ENCODE results near the gene TEDC1.

- no peak for TF ChIP-seq EZH2 (IDR thresholded peaks at IDR 0.05; ENCODE audit: insufficient read depth, poor library complexity, severe bottlenecking)
- no peak for TF ChIP-seq EZH2phosphoT487 (IDR thresholded peaks at IDR 0.05; ENCODE audit: insufficient read depth, low read depth)
Measured at GRCh38 chr14:105476831-105477659, 14.0 kb upstream of the TEDC1 start.
